Cardiac muscle cell (in vitro differentiated cells and primary cell): ENCODE measurements around the gene METTL5. TPM values are rescaled to one million over a fixed set of nuclear protein-coding genes. Genes with fewer than 3 reads are reported as not detected.
"Not testable (repeated sequence)": the region's sequence is repeated elsewhere in the genome, so short reads cannot be mapped to it uniquely, and the experiment has no call there.

Experiments
- DNase-seq, 2 donors: peaks; one replicate each; pipeline versions ENCODE4 v3.0.0 to v3.0.0-alpha.2; 2010 to 2017; ENCODE audit warnings: low read depth in 1 of 2, low spot score in 1 of 2
- H3K27ac ChIP-seq: fragments of 200-600 bp; sonication (generic); 2 replicates; pipeline ENCODE4 v1.5.1; 2016
- H3K27me3 ChIP-seq: fragments of 200-600 bp; sonication (generic); 2 replicates; pipeline ENCODE4 v1.6.0; 2016; ENCODE audit warnings: control low read depth
- H3K36me3 ChIP-seq: fragments of 200-600 bp; sonication (generic); 2 replicates; pipeline ENCODE4 v1.5.1; 2016; ENCODE audit warnings: control low read depth
- H3K4me1 ChIP-seq: fragments of 200-600 bp; sonication (generic); 2 replicates; pipeline ENCODE4 v1.8.1; 2017; ENCODE audit warnings: low read depth, mild to moderate bottlenecking, mixed run types
- H3K4me3 ChIP-seq: fragments of 200-600 bp; sonication (generic); 2 replicates; pipeline ENCODE4 v1.5.1; 2016; ENCODE audit warnings: mild to moderate bottlenecking
- H3K9me3 ChIP-seq: fragments of 200-600 bp; sonication (generic); 2 replicates; pipeline ENCODE4 v1.5.1; 2017; ENCODE audit warnings: low read depth, mild to moderate bottlenecking, control low read depth
- polyA plus RNA-seq: library from polyadenylated mRNA; unstranded; fragments of >200 nt; fragmentation: Nextera tagmentation; extraction: Ambion mirVana; gene quantifications from 2 replicates; pipeline ENCODE4 v1.2.1, GENCODE V29; 2016
- total RNA-seq: library from RNA; depleted of rRNA; stranded (reverse); fragments of >200 nt; gene quantifications from 2 replicates; pipeline ENCODE4 v1.2.3, GENCODE V29; 2016
- TF ChIP-seq, protein P1 (sequence below): IDR thresholded peaks from 2 replicates; pipeline ENCODE4 v1.5.1; 2012; ENCODE audit warnings: low read depth, mild to moderate bottlenecking, low read length

METTL5 gene
- total and polyA plus RNA-seq, 2 experiments from 2014 or later, result 46.8 to 124 TPM

DNA sequence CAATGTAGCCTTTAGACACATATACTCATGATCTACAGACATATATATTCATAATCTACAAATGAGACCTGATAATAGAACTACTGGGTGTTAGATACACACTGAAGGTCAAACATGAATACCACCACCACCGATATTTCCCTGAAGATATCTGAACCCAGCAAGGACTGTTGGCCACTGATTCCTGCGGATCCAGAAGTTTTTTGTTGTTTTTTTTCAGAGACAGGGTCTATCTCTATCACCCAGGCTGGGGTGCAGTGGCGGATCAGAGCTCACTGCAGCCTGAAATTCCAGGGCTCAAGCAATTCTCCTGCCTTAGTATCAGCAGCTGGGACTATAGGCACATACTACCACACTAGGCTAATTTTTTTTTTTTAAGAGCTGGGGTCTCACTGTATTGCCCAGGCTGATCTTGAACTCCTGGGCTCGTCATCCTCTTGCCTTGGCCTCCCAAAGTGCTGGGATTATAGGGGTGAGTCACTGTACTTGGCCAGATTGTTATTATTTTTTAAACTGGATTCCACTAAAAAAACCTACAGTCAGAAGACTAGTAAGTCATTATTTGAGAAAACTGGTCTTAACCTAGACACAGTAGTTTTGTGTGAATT lies 1.8 kb downstream of the METTL5 start:
- Histone ChIP-seq H3K9me3 (no peaks in the 10 kb centered on the region), H3K4me1 (peaks cover 25% of the 10 kb centered on the region), H3K36me3 (peaks cover 11% of the 10 kb centered on the region), H3K27ac (peak overlapping the region; percentile 80), H3K27me3 (no peaks in the 10 kb centered on the region), H3K4me3 (peak overlapping the region; percentile 68)
- TF ChIP-seq, protein P1, sequence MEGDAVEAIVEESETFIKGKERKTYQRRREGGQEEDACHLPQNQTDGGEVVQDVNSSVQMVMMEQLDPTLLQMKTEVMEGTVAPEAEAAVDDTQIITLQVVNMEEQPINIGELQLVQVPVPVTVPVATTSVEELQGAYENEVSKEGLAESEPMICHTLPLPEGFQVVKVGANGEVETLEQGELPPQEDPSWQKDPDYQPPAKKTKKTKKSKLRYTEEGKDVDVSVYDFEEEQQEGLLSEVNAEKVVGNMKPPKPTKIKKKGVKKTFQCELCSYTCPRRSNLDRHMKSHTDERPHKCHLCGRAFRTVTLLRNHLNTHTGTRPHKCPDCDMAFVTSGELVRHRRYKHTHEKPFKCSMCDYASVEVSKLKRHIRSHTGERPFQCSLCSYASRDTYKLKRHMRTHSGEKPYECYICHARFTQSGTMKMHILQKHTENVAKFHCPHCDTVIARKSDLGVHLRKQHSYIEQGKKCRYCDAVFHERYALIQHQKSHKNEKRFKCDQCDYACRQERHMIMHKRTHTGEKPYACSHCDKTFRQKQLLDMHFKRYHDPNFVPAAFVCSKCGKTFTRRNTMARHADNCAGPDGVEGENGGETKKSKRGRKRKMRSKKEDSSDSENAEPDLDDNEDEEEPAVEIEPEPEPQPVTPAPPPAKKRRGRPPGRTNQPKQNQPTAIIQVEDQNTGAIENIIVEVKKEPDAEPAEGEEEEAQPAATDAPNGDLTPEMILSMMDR, result no peak
- no peak for DNase-seq

DNA sequence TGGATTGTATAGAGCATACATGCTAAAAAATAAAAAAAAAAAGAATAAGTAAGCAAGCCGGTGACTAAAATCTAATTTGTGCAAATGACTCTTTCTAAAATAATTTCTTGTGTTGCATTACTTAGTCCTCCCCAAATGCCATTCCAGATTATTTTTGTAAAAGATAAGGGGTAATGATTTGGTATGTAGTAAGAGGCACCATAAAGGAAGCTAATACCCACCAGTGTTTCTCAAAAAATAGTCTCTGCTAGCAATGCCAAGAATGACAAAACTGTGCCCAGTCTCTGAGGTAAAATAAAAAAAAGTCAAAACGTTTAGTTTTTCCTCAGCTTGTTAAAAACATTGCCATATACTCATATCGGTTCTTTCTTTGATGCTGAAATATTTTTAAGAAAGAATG lies 2.7 kb downstream of the METTL5 start:
- DNase-seq, result no peak
- TF ChIP-seq, protein P1, result no peak
- no peaks in the 10 kb centered on the region for H3K9me3 ChIP-seq

DNA sequence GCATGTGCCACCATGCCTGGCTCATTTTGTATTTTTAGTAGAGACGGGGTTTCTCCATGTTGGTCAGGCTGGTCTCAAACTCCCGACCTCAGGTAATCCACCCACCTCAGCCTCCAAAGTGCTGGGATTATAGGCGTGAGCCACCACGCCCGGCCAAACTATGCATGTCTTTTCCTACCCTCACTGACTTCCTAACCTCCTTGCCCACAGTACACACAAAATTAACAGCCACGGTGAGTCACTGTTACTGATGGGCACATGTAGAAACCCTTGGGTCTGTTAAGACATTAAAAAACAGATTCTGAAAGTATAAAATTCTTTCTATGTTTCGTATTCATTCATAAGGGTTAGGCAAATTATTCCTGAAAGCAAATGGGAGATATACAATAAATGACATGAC lies 4.6 kb downstream of the METTL5 start:
- DNase-seq, H3K4me3 ChIP-seq, H3K27me3 ChIP-seq, H3K27ac ChIP-seq, H3K9me3 ChIP-seq: not testable (repeated sequence)
- Histone ChIP-seq H3K4me1 (peaks cover 22% of the 10 kb centered on the region), H3K36me3 (peaks cover 20% of the 10 kb centered on the region)

More for the DNA sequence above, 2.7 kb downstream of the METTL5 start:
- peaks cover 25% of the 10 kb centered on the region for H3K4me1 ChIP-seq
- H3K27me3 ChIP-seq, result no peaks in the 10 kb centered on the region
- H3K4me3 ChIP-seq, result no peak overlapping the region
- H3K27ac ChIP-seq, result no peak overlapping the region
- peaks cover 15% of the 10 kb centered on the region for H3K36me3 ChIP-seq

DNA sequence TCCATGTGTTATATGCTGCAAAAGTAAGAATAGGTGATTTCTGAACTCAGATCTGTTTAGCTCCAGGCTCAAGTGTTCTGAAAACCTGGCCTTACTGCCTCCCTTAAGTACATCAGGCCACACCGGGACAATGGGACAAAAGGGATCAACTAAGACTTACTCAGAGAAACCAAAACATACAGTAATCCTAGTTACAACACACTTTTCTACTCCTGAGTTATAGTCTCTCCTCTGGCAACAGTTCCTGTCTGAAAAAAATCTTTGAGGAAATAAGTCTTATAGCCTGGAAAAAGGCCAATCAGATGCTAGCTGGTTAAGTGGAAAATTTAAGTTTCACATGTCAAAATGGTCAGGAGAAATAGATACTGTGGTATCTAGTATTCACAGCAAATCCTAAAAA lies 5.6 kb downstream of the METTL5 start:
- DNase-seq, result peak in 1 of 2 donors; percentile 49
- Histone ChIP-seq H3K27me3 (no peaks in the 10 kb centered on the region), H3K9me3 (no peaks in the 10 kb centered on the region), H3K4me3 (no peak overlapping the region), H3K36me3 (peaks cover 23% of the 10 kb centered on the region), H3K27ac (no peak overlapping the region), H3K4me1 (peaks cover 22% of the 10 kb centered on the region)
- TF ChIP-seq, protein P1, result no peak

DNA sequence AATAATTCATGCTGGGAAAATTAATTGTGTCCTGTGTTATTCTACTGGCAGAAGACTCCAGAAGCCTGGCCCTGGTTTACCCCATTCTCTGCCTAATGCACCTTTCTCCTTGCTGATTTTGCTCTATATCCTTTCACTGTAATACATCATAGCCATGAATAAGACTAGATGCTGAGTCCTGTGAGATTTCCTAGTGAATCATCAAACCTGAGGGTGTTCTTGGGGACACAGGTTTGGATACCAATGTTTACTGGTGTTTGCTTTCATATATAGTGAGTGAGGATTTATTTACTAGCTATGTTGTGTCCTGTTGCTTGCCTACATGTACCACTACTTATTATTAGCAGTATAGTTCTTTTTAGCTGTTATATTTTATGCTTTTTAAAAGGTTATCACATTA lies 6.5 kb downstream of the METTL5 start:
- Histone ChIP-seq H3K4me1 (peaks cover 15% of the 10 kb centered on the region), H3K27ac (no peak overlapping the region), H3K4me3 (no peak overlapping the region), H3K36me3 (peaks cover 23% of the 10 kb centered on the region), H3K9me3 (no peaks in the 10 kb centered on the region), H3K27me3 (no peaks in the 10 kb centered on the region)
- DNase-seq, result no peak
- TF ChIP-seq, protein P1, result no peak

DNA sequence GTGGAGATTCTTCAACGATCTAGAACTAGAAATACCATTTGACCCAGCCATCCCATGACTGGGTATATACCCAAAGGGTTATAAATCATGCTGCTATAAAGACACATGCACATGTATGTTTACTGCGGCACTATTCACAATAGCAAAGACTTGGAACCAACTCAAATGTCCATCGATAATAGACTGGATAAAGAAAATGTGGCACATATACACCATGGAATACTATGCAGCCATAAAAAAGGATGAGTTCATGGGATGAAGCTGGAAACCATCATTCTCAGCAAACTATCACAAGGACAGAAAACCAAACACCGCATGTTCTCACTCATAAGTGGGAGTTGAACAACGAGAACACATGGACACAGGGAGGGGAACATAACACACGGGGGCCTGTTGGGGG lies 7.3 kb downstream of the METTL5 start:
- H3K36me3 ChIP-seq, result peaks cover 26% of the 10 kb centered on the region
- not testable (repeated sequence) for H3K4me1 ChIP-seq, H3K27me3 ChIP-seq, DNase-seq, H3K27ac ChIP-seq, H3K4me3 ChIP-seq, H3K9me3 ChIP-seq

DNA sequence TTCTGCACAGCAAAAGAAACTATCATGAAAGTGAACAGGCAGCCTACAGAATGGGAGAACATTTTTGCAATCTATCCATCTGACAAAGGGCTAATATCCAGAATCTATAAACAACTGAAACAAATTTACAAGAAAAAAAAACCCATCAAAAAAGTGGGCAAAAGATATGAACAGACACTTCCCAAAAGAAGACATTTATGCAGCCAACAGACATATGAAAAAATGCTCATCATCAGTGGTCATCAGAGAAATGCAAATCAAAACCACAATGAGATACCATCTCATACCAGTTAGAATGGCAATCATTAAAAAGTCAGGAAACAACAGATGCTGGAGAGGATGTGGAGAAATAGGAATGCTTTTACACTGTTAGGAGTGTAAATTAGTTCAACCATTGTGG lies 7.7 kb downstream of the METTL5 start:
- H3K9me3 ChIP-seq, H3K4me1 ChIP-seq, DNase-seq, H3K4me3 ChIP-seq, H3K27ac ChIP-seq, H3K27me3 ChIP-seq: not testable (repeated sequence)
- peaks cover 29% of the 10 kb centered on the region for H3K36me3 ChIP-seq
